HG03378 (cell line): Measurements from ENCODE around the gene CYP2E1.
"Not testable (repeated sequence)": the region's sequence is repeated elsewhere in the genome, so short reads cannot be mapped to it uniquely, and the experiment has no call there.

Experiments used
- ATAC-seq: cut with Tn5 transposase; IDR thresholded peaks from one replicate; pipeline ENCODE4 v1.9.1; 2021; ENCODE audit warnings: mild to moderate bottlenecking, moderate library complexity; ENCODE audit not compliant: unreplicated experiment

The CYP2E1 gene

GRCh38 chr10:133526957-133527588, at the start of gene CYP2E1:
CYP2E1 (plus strand) TSS chr10:133527363; CDS start chr10:133527396, 33 bp downstream.
- no peak for ATAC-seq

- ATAC-seq = no peak
Measured at GRCh38 chr10:133481086-133481643, 46.0 kb upstream of the CYP2E1 start.

- no peak for ATAC-seq
Measured at GRCh38 chr10:133481657-133482056, 45.5 kb upstream of the CYP2E1 start.

- ATAC-seq = no peak
Measured at GRCh38 chr10:133484818-133485217, 42.3 kb upstream of the CYP2E1 start.

- ATAC-seq = no peak
Measured at GRCh38 chr10:133487085-133487484, 40.1 kb upstream of the CYP2E1 start.

- ATAC-seq = no peak
Measured at GRCh38 chr10:133488354-133488753, 38.8 kb upstream of the CYP2E1 start.

- peak; percentile 57 for ATAC-seq
Measured at GRCh38 chr10:133489816-133490588, 37.2 kb upstream of the CYP2E1 start.

GRCh38 chr10:133493562-133493961, 33.6 kb upstream of the CYP2E1 start:
- not testable (repeated sequence) for ATAC-seq

- not testable (repeated sequence) for ATAC-seq
Measured at GRCh38 chr10:133497363-133497762, 29.8 kb upstream of the CYP2E1 start.

GRCh38 chr10:133499176-133499575, 28.0 kb upstream of the CYP2E1 start:
- not testable (repeated sequence) for ATAC-seq

GRCh38 chr10:133500897-133501296, 26.3 kb upstream of the CYP2E1 start:
- ATAC-seq = not testable (repeated sequence)

- no peak for ATAC-seq
Measured at GRCh38 chr10:133509700-133510099, 17.5 kb upstream of the CYP2E1 start.

GRCh38 chr10:133511408-133511807, 15.8 kb upstream of the CYP2E1 start:
- no peak for ATAC-seq

GRCh38 chr10:133511907-133512528, 15.1 kb upstream of the CYP2E1 start:
- no peak for ATAC-seq

- ATAC-seq = no peak
Measured at GRCh38 chr10:133515471-133515870, 11.7 kb upstream of the CYP2E1 start.

- no peak for ATAC-seq
Measured at GRCh38 chr10:133516057-133516456, 11.1 kb upstream of the CYP2E1 start.

GRCh38 chr10:133518517-133518916, 8.6 kb upstream of the CYP2E1 start:
- ATAC-seq = not testable (repeated sequence)

GRCh38 chr10:133520193-133520738, 6.9 kb upstream of the CYP2E1 start:
- no peak for ATAC-seq

GRCh38 chr10:133523631-133524203, 3.4 kb upstream of the CYP2E1 start:
- no peak for ATAC-seq

GRCh38 chr10:133525444-133525843, 1.7 kb upstream of the CYP2E1 start:
- no peak for ATAC-seq

GRCh38 chr10:133527771-133528271, 658 bp downstream of the CYP2E1 start:
- ATAC-seq = no peak
